ENCODE measurements around the gene SRGAP3.
A peak's percentile ranks its signal among the peaks of the same experiment; 100 is the strongest.

The SRGAP3 gene

DNA sequence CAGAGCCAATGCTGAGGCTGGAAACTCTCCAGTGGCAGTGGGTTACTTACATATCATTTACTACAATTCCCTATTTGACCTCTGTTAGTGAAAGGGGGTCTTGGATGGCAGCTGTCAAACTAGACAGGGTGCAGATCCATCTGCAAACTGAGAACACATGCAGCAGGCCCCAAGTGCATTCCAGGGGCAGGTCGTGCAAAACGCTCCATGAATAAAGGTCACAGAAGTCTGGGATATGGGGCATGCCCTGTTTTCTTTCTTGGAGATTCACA lies 261.1 kb downstream of the SRGAP3 start:
- no peak for DNase-seq
- in situ Hi-C loops (cut with MboI; ENCODE audit: low pct_unique_long_range_greater_than_20kb, low sequenced_read_pairs) = no loop called here

DNA sequence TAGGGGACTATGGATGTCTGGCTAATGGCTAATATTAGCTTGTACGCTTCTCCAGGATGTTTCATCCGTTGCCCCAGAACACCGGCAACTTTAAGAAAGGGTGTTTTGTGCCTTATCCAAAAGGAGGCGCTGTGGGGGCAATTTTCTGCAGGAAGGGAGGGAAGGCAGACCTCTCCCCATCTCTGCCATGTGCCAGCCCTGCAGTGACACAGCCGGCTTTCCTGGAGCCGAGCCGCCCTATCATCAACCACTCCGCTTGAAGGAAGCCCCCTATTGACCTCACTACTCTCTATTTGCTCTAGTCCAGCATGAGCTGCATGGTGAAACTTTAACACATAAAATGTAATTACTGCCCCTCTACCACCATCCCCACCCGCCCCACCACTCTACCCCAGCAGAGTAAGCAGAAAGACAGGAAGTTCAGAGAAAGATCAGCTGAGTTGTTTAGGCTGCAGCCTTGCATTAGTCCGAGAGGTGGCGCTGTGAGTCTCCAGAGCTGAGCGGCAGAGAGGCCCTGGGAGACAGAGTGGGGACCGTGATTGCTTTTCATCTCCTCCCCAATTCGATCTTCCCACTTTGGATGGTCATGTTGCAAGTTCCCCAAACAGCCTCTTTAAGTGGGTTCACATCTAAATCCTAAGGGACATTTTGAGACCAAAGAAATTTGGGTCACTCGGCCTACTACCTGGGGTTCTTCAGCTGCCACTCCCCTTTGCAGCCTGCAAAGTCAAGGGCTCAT lies 261.6 kb downstream of the SRGAP3 start:
- in situ Hi-C loops (cut with MboI; ENCODE audit: low pct_unique_long_range_greater_than_20kb, low sequenced_read_pairs) = no loop called here
- peak; percentile 87 for DNase-seq

GRCh38 chr3:8987226-8987625 lies 262.2 kb downstream of the SRGAP3 start:
- in situ Hi-C loops (cut with MboI; ENCODE audit: low pct_unique_long_range_greater_than_20kb, low sequenced_read_pairs) = no loop called here
- DNase-seq = no peak

- in situ Hi-C loops (cut with MboI; ENCODE audit: low pct_unique_long_range_greater_than_20kb, low sequenced_read_pairs) = no loop called here
- no peak for DNase-seq
Observed at GRCh38 chr3:8986741-8987140, 262.7 kb downstream of the SRGAP3 start.

- in situ Hi-C loops (cut with MboI; ENCODE audit: low pct_unique_long_range_greater_than_20kb, low sequenced_read_pairs) = no loop called here
- DNase-seq = no peak
Observed at GRCh38 chr3:8985876-8986275, 263.6 kb downstream of the SRGAP3 start.

GRCh38 chr3:8985411-8985831 lies 264.0 kb downstream of the SRGAP3 start:
- in situ Hi-C loops (cut with MboI; ENCODE audit: low pct_unique_long_range_greater_than_20kb, low sequenced_read_pairs) = no loop called here

DNA sequence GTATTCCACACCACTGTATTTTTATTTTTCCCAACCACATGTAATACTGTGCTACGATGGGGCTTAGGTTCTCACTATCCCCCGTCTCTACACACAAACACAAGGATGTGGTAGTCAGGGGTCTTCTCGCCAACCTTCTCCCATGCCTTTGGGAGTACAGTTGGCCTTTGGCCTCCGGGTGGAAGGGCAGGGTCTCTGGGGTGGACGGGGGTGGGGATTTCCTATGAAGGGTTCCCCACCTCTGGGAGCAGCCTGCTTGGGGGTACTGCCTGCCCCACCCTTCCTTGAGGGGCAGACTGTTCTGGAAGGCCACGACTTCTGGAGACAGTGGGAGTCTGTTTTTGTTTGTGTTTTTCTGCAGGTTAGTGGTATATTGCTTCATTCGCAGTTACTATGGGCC lies 264.9 kb downstream of the SRGAP3 start:
- in situ Hi-C loops (cut with MboI; ENCODE audit: low pct_unique_long_range_greater_than_20kb, low sequenced_read_pairs) = no loop called here
- no peak for DNase-seq

More at GRCh38 chr3:8985411-8985831, 264.0 kb downstream of the SRGAP3 start:
- no peak for DNase-seq

GRCh38 chr3:8984081-8984480 lies 265.4 kb downstream of the SRGAP3 start:
- in situ Hi-C loops (cut with MboI; ENCODE audit: low pct_unique_long_range_greater_than_20kb, low sequenced_read_pairs) = no loop called here
- no peak for DNase-seq

- in situ Hi-C loops (cut with MboI; ENCODE audit: low pct_unique_long_range_greater_than_20kb, low sequenced_read_pairs) = no loop called here
Observed at GRCh38 chr3:8983591-8983990, 265.9 kb downstream of the SRGAP3 start.

GRCh38 chr3:8983026-8983425 lies 266.4 kb downstream of the SRGAP3 start:
- DNase-seq = no peak
- in situ Hi-C loops (cut with MboI; ENCODE audit: low pct_unique_long_range_greater_than_20kb, low sequenced_read_pairs) = no loop called here

More at GRCh38 chr3:8983591-8983990, 265.9 kb downstream of the SRGAP3 start:
- no peak for DNase-seq

- in situ Hi-C loops (cut with MboI; ENCODE audit: low pct_unique_long_range_greater_than_20kb, low sequenced_read_pairs) = no loop called here
- peak; percentile 81 for DNase-seq
Observed at GRCh38 chr3:8982509-8982908, 266.9 kb downstream of the SRGAP3 start.

DNA sequence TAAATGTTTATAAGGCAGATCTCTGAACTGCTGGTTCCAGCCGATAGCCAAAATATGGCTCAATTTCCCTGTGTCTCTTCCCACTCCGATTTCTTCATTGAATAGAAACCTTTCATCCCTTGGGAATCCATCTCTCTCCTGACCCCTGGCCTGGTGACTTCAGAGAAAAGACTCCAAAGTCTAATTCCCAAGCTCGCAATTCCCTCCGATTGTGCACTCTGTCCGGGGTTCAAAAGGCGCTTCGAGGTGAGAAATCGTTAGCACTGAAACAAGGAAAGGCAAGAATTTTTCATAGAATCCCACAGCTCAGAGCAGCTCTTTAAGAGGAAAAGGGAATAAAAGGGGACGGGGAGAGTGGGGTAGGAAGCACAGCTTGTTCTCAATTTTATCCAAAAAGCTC lies 267.7 kb downstream of the SRGAP3 start:
- in situ Hi-C loops (cut with MboI; ENCODE audit: low pct_unique_long_range_greater_than_20kb, low sequenced_read_pairs) = no loop called here
- no peak for DNase-seq

DNA sequence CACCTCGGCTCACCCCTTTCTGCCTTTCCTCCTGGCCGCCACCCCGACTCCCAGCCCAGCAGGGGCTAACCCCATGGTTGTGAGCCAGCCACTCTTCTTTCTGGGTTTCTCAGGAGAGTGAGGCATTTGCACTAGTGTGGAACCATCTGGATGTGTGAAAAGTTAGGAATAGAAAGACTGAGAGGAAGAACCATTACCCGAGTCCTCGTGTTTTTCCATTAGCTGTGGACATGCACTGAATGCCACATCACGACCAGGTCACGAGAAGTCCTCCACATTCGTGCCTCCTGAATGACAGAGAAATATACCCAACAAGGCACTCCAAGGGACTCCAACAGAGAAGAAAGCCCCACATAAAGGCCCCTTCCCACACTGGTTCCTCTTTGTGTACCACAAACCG lies 268.1 kb downstream of the SRGAP3 start:
- DNase-seq = peak; percentile 17
- in situ Hi-C loops (cut with MboI; ENCODE audit: low pct_unique_long_range_greater_than_20kb, low sequenced_read_pairs) = no loop called here

- DNase-seq = no peak
- in situ Hi-C loops (cut with MboI; ENCODE audit: low pct_unique_long_range_greater_than_20kb, low sequenced_read_pairs) = no loop called here
Observed at GRCh38 chr3:8980756-8981257, 268.6 kb downstream of the SRGAP3 start.

GRCh38 chr3:8979262-8979661 lies 270.2 kb downstream of the SRGAP3 start:
- in situ Hi-C loops (cut with MboI; ENCODE audit: low pct_unique_long_range_greater_than_20kb, low sequenced_read_pairs) = loop anchor here (10.0 kb wide), 1 partner anchor 326 kb away; no protein-coding TSS in a partner anchor

DNA sequence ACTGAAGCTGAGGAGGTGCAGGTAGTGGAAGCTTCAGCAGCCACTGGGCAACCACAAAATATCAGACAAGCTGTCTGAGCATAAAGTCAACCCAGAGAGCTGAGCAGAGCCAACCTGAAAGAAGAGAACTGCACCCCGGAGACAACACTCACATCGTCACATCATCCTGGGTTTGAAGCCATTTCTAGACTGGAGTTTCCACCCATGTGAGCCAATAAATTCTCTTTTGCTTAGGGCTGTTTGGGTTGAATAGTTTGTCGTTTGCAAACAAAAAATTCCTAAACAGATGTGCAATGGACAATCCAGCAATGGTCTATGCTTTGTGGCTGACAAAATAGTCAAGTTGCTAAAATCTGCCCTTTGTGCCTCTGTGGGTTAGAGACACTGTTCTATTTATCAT lies 270.9 kb downstream of the SRGAP3 start:
- in situ Hi-C loops (cut with MboI; ENCODE audit: low pct_unique_long_range_greater_than_20kb, low sequenced_read_pairs) = loop anchor here (10.0 kb wide), 1 partner anchor 326 kb away; no protein-coding TSS in a partner anchor
- no peak for DNase-seq

More at GRCh38 chr3:8979262-8979661, 270.2 kb downstream of the SRGAP3 start:
- no peak for DNase-seq

- DNase-seq = no peak
- in situ Hi-C loops (cut with MboI; ENCODE audit: low pct_unique_long_range_greater_than_20kb, low sequenced_read_pairs) = loop anchor here (10.0 kb wide), 1 partner anchor 328 kb away; no protein-coding TSS in a partner anchor
Observed at GRCh38 chr3:8976540-8977182, 272.8 kb downstream of the SRGAP3 start.

GRCh38 chr3:8975081-8976020 lies 274.1 kb downstream of the SRGAP3 start:
- DNase-seq = no peak
- in situ Hi-C loops (cut with MboI; ENCODE audit: low pct_unique_long_range_greater_than_20kb, low sequenced_read_pairs) = loop anchor here (10.0 kb wide), 1 partner anchor 329 kb away; no protein-coding TSS in a partner anchor

GRCh38 chr3:8974458-8974857 lies 275.0 kb downstream of the SRGAP3 start:
- DNase-seq = no peak
- in situ Hi-C loops (cut with MboI; ENCODE audit: low pct_unique_long_range_greater_than_20kb, low sequenced_read_pairs) = loop anchor here (10.0 kb wide), 1 partner anchor 330 kb away; no protein-coding TSS in a partner anchor

All from KBM-7 (cell line).